ENCODE measurements around the gene KCNT2.

The KCNT2 gene

DNA sequence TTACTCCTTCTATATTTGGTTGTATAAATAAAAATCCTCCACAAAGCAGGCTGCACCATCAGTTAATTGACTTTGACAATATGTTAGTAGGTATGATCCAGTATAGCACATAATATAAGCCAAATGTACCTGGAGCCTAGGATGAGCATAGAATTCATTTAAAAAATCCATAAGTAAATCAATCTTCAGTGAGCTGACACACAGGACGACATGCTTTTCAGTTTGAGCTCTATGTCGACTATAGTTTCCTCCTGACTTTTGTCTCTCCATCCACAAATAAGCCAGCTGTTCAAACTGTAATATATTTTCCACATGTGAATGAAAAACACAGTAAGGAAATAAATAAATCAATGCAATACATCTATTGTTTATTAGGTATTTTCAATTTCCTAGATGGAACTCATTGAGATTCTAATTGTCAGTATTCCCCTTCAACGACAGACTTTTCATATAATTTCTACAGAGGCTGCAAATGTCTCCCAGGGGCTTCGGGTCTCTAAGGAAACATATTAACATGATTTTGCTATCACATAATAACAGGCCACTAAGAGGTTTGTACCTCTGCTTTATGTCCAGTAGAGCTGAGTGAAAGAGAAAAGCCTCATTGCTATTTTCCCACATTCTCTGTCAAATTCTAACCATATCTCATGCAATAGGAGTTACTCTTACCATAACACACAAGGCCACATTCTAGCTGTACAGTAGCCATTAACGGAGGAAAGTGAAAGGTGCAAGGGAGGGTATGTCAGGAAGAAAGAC lies 180.1 kb downstream of the KCNT2 start:
- H3F3A ChIP-seq (ENCODE audit: control insufficient read depth, insufficient read depth) = no peaks in the 10 kb centered on the region
- no peaks in the 10 kb centered on the region for H4K20me1 ChIP-seq (ENCODE audit: control insufficient read depth, insufficient read depth, low read depth, low read length)
- H3K4me3 ChIP-seq (ENCODE audit: low read length) = no peak overlapping the region
- H3K4me1 ChIP-seq (ENCODE audit: control insufficient read depth, low read length) = no peaks in the 10 kb centered on the region
- H3K4me2 ChIP-seq (ENCODE audit: low read length) = no peak overlapping the region
- no peaks in the 10 kb centered on the region for H3K27me3 ChIP-seq (ENCODE audit: control insufficient read depth, low read length)
- H3K36me3 ChIP-seq (ENCODE audit: control insufficient read depth, low read length) = no peaks in the 10 kb centered on the region
- no peaks in the 10 kb centered on the region for H3K9me2 ChIP-seq (replicated peaks; ENCODE audit: control insufficient read depth, low read length)
- H3K9me3 ChIP-seq (ENCODE audit: control insufficient read depth, insufficient read depth, low read length) = no peaks in the 10 kb centered on the region
- H3K79me2 ChIP-seq (ENCODE audit: control insufficient read depth, low read length) = no peaks in the 10 kb centered on the region
- H3K27ac ChIP-seq (ENCODE audit: low read depth, low read length) = no peak overlapping the region
- no peak for TF ChIP-seq EZH2phosphoT487 (IDR thresholded peaks at IDR 0.05; ENCODE audit: borderline replicate concordance, low read length)
- TF ChIP-seq, protein P1, sequence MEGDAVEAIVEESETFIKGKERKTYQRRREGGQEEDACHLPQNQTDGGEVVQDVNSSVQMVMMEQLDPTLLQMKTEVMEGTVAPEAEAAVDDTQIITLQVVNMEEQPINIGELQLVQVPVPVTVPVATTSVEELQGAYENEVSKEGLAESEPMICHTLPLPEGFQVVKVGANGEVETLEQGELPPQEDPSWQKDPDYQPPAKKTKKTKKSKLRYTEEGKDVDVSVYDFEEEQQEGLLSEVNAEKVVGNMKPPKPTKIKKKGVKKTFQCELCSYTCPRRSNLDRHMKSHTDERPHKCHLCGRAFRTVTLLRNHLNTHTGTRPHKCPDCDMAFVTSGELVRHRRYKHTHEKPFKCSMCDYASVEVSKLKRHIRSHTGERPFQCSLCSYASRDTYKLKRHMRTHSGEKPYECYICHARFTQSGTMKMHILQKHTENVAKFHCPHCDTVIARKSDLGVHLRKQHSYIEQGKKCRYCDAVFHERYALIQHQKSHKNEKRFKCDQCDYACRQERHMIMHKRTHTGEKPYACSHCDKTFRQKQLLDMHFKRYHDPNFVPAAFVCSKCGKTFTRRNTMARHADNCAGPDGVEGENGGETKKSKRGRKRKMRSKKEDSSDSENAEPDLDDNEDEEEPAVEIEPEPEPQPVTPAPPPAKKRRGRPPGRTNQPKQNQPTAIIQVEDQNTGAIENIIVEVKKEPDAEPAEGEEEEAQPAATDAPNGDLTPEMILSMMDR (IDR thresholded peaks at IDR 0.05; ENCODE audit: low read depth, low read length, poor library complexity, severe bottlenecking) = no peak

DNA sequence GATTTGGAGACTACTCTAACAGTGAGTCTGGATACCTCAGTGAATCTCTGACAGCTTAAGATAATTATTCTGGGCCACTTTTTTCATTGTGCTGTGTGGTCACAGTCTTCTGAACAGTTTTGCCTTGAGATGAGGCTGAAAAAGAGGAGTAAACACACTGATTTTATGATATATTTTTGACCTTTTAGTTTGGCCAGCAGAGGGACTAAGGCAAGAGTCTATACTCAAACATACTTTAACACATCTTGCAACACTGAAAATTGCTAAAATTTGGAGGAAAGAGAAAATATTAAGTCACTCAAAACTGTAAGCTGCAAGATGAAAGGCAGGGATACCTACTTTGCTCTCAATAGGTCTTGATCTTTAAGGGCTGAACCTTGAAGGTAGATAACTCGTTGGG lies 182.7 kb downstream of the KCNT2 start:
- H3K4me3 ChIP-seq (ENCODE audit: low read length) = no peak overlapping the region
- no peak overlapping the region for H3K27ac ChIP-seq (ENCODE audit: low read depth, low read length)
- H4K20me1 ChIP-seq (ENCODE audit: control insufficient read depth, insufficient read depth, low read depth, low read length) = no peaks in the 10 kb centered on the region
- no peaks in the 10 kb centered on the region for H3K27me3 ChIP-seq (ENCODE audit: control insufficient read depth, low read length)
- no peaks in the 10 kb centered on the region; the same call in 1 of the 2 replicates for H3K9me2 ChIP-seq (replicated peaks; ENCODE audit: control insufficient read depth, low read length)
- no peak overlapping the region for H3K4me2 ChIP-seq (ENCODE audit: low read length)
- TF ChIP-seq, protein P1 (IDR thresholded peaks at IDR 0.05; ENCODE audit: low read depth, low read length, poor library complexity, severe bottlenecking) = no peak
- TF ChIP-seq EZH2phosphoT487 (IDR thresholded peaks at IDR 0.05; ENCODE audit: borderline replicate concordance, low read length) = no peak
- no peaks in the 10 kb centered on the region for H3K4me1 ChIP-seq (ENCODE audit: control insufficient read depth, low read length)
- H3K36me3 ChIP-seq (ENCODE audit: control insufficient read depth, low read length) = no peaks in the 10 kb centered on the region
- no peaks in the 10 kb centered on the region for H3K79me2 ChIP-seq (ENCODE audit: control insufficient read depth, low read length)
- no peaks in the 10 kb centered on the region for H3K9me3 ChIP-seq (ENCODE audit: control insufficient read depth, insufficient read depth, low read length)
- H3F3A ChIP-seq (ENCODE audit: control insufficient read depth, insufficient read depth) = no peaks in the 10 kb centered on the region

DNA sequence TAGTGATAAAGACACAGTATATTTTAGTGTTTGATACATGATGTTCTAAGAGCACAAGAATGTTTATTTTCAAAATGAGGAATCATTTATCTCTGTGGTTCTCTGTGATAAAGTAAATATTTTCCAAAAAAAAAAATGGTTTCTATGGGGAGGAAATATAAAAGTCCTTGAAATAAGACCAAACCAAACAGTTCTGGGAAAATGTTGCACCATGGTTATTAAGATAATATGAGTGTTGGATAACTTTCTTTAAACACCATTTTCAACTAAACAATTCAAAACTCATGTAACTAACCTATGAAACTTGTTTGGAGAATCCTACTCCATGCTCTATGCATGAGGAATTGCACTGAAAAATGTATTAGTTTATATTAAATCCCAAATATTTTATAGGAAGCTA lies 184.6 kb downstream of the KCNT2 start:
- no peaks in the 10 kb centered on the region for H3K36me3 ChIP-seq (ENCODE audit: control insufficient read depth, low read length)
- H3K27me3 ChIP-seq (ENCODE audit: control insufficient read depth, low read length) = no peaks in the 10 kb centered on the region
- H3F3A ChIP-seq (ENCODE audit: control insufficient read depth, insufficient read depth) = no peaks in the 10 kb centered on the region
- H3K79me2 ChIP-seq (ENCODE audit: control insufficient read depth, low read length) = no peaks in the 10 kb centered on the region
- H3K4me1 ChIP-seq (ENCODE audit: control insufficient read depth, low read length) = no peaks in the 10 kb centered on the region
- H3K27ac ChIP-seq (ENCODE audit: low read depth, low read length) = no peak overlapping the region
- no peak overlapping the region for H3K4me3 ChIP-seq (ENCODE audit: low read length)
- H3K4me2 ChIP-seq (ENCODE audit: low read length) = no peak overlapping the region
- no peaks in the 10 kb centered on the region for H4K20me1 ChIP-seq (ENCODE audit: control insufficient read depth, insufficient read depth, low read depth, low read length)
- H3K9me2 ChIP-seq (replicated peaks; ENCODE audit: control insufficient read depth, low read length) = no peaks in the 10 kb centered on the region; the same call in 1 of the 2 replicates
- H3K9me3 ChIP-seq (ENCODE audit: control insufficient read depth, insufficient read depth, low read length) = no peaks in the 10 kb centered on the region
- TF ChIP-seq, protein P1 (IDR thresholded peaks at IDR 0.05; ENCODE audit: low read depth, low read length, poor library complexity, severe bottlenecking) = no peak
- TF ChIP-seq EZH2phosphoT487 (IDR thresholded peaks at IDR 0.05; ENCODE audit: borderline replicate concordance, low read length) = no peak

Data from DOHH2 (cell line).